ENCODE measurements around the gene LCN2.
"Not testable (repeated sequence)": the region's sequence is repeated elsewhere in the genome, so short reads cannot be mapped to it uniquely, and the experiment has no call there.

The LCN2 gene

DNA sequence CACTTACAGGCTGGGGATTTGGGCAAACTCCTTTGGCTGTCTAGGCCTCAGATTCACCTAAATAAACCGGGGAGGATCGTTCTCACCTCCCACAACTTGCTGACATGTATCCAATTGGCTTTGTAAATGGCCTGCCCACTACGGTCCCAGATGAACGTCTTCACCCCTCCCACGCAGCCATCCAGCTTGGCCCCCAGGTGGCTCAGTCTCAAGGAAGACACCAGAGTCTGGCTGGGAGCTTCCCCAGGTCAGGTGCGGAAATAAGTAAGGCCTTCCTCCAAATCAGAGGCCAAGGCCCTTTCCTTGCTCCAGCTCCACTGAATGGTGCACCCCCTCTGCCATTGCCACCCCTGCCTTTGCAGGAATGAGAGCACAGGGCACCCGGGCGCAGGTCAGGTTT is 30.7 kb downstream of the LCN2 start:
- FAIRE-seq = no peak
- DNase-seq (ENCODE audit: insufficient read length, low spot score) = no peak
- TF ChIP-seq CTCF (IDR thresholded peaks at IDR 0.05; ENCODE audit: insufficient read depth, missing control alignments) = no peak

GRCh38 chr9:128180447-128180846 is 31.2 kb downstream of the LCN2 start:
- TF ChIP-seq CTCF (IDR thresholded peaks at IDR 0.05; ENCODE audit: insufficient read depth, missing control alignments) = no peak
- FAIRE-seq (no peak), DNase-seq (ENCODE audit: insufficient read length, low spot score) (no peak)

GRCh38 chr9:128181480-128181879 is 32.2 kb downstream of the LCN2 start:
- FAIRE-seq; DNase-seq (ENCODE audit: insufficient read length, low spot score): not testable (repeated sequence)
- peak; percentile 17 for TF ChIP-seq CTCF (IDR thresholded peaks at IDR 0.05; ENCODE audit: insufficient read depth, missing control alignments)

DNA sequence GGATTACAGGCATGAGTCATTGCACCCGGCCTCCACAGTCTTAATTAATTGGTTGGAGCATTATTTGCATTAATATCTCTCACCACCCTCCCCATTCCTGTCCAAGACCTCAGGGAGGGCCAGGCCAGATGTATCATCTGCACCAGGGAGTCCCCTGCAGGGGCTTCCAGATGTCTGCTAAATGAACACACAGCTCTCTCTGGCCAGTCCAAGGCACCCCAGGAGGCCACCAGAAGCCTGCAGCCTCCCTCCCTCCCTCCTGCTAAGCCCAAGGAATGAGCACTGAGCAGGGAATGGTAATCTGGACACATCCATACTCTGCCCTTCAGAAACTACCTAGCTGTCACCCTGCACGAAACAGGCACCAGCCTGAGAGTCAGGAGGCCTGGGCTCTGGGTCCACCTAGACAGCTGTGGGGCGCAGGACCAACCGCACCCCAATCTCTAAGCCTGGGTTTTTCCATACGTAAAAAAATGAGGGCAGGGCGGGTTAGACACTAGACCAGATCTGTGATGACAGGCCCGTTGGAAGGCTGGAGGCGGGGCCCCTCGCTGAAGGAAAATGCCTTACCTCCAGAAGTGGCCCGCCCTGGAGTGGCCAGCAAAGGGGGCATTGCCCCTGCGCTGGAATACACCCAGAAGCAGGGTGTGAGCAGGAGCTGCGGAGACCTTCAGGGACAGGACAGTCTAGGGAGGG is 33.8 kb downstream of the LCN2 start:
- TF ChIP-seq CTCF (IDR thresholded peaks at IDR 0.05; ENCODE audit: insufficient read depth, missing control alignments) = no peak
- DNase-seq (ENCODE audit: insufficient read length, low spot score) (no peak), FAIRE-seq (no peak)

DNA sequence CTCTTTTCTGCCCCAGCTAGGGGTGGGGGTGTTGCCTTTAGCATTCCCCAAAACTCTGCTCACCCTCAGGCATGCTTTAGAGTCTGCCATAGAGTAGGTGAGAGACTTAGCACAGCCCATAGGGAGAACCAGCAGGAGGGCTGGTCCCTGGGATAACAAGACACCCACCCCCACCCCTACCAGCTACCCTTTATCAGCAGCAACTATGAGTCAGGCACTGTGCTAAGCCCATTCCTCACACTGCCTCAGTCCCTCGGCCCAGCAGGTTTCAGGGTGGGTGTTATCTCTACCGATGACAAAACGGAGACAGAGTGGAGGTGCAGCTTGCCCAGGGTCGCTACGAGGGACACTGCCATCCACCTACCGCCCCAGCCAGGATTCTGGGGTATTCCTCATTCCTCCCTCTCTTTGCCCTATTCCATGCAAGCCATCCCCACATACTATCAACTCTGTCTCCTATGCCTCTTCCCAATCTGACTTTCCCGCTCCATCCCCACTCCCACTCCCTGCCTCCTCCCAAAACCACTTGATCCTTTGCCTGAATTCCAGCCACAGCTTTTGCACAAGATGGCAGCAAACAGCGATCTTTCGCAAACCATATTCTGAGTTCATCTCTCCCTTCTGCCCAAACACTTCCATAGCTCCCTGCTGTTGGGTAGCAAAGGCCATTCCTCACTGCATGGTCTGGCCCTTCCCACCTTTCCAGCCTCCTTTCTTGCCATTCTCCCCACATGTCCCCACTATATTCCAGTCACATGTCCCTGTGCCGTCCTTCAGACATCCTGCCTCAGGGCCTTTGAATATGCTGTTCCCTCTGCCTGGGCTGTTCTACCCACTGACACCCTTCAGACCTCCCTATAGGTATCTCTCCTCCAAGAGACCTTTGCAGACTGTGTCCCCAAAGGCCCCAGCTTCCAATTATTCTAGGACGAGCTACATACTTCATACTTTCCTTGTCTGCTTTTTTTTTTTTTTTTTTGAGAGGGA is 37.0 kb downstream of the LCN2 start:
- TF ChIP-seq CTCF (IDR thresholded peaks at IDR 0.05; ENCODE audit: insufficient read depth, missing control alignments) = no peak
- FAIRE-seq = no peak

GRCh38 chr9:128187361-128187760 is 38.1 kb downstream of the LCN2 start:
- TF ChIP-seq CTCF (IDR thresholded peaks at IDR 0.05; ENCODE audit: insufficient read depth, missing control alignments) = no peak
- FAIRE-seq (no peak), DNase-seq (ENCODE audit: insufficient read length, low spot score) (no peak)

More for the DNA sequence above, 37.0 kb downstream of the LCN2 start:
- no peak for DNase-seq (ENCODE audit: insufficient read length, low spot score)

Data from D721Med (cell line).